OCI-M2 (cell line): Measurements from ENCODE around the gene DLK2.

Experiments used
- DNase-seq: peaks from one replicate; lab custom pipeline; 2025; ENCODE audit not compliant: unreplicated experiment; lab: John Stamatoyannopoulos, UW

Gene DLK2

GRCh38 chr6:43454290-43454695, 1.1 kb downstream of the DLK2 start:
- peak; percentile 36 for DNase-seq

GRCh38 chr6:43453831-43454230, 1.5 kb downstream of the DLK2 start:
- no peak for DNase-seq

GRCh38 chr6:43452896-43453295, 2.5 kb downstream of the DLK2 start:
- no peak for DNase-seq

- no peak for DNase-seq
Observed at GRCh38 chr6:43451939-43452338, 3.4 kb downstream of the DLK2 start.

GRCh38 chr6:43451348-43451747, 4.0 kb downstream of the DLK2 start:
- DNase-seq = no peak

- no peak for DNase-seq
Observed at GRCh38 chr6:43450699-43451131, 4.6 kb downstream of the DLK2 start.

- DNase-seq = no peak
Observed at GRCh38 chr6:43448916-43449315, 6.4 kb downstream of the DLK2 start.

- no peak for DNase-seq
Observed at GRCh38 chr6:43447604-43448003, 7.7 kb downstream of the DLK2 start.

GRCh38 chr6:43445576-43445975, 9.8 kb downstream of the DLK2 start:
- no peak for DNase-seq

- DNase-seq = no peak
Observed at GRCh38 chr6:43444582-43444981, 10.8 kb downstream of the DLK2 start.

- DNase-seq = no peak
Observed at GRCh38 chr6:43444036-43444435, 11.3 kb downstream of the DLK2 start.

- DNase-seq = no peak
Observed at GRCh38 chr6:43442935-43443334, 12.4 kb downstream of the DLK2 start.

- no peak for DNase-seq
Observed at GRCh38 chr6:43437700-43438099, 17.6 kb downstream of the DLK2 start.

- DNase-seq = no peak
Observed at GRCh38 chr6:43436577-43437282, 18.6 kb downstream of the DLK2 start.

- no peak for DNase-seq
Observed at GRCh38 chr6:43435682-43436437, 19.5 kb downstream of the DLK2 start.

GRCh38 chr6:43434943-43435342, 20.4 kb downstream of the DLK2 start:
- no peak for DNase-seq

GRCh38 chr6:43434001-43434840, 21.1 kb downstream of the DLK2 start:
- no peak for DNase-seq

GRCh38 chr6:43433148-43433547, 22.2 kb downstream of the DLK2 start:
- no peak for DNase-seq

GRCh38 chr6:43432009-43432945, 23.1 kb downstream of the DLK2 start:
- DNase-seq = no peak

- no peak for DNase-seq
Observed at GRCh38 chr6:43428874-43429273, 26.5 kb downstream of the DLK2 start.
